RPMI8226 (cell line): ENCODE measurements around the gene RAET1E.
"Not testable (repeated sequence)": the region's sequence is repeated elsewhere in the genome, so short reads cannot be mapped to it uniquely, and the experiment has no call there.

Experiments used
- DNase-seq: peaks from one replicate; pipeline ENCODE4 v3.0.0-alpha.2; 2015

RAET1E gene

DNA sequence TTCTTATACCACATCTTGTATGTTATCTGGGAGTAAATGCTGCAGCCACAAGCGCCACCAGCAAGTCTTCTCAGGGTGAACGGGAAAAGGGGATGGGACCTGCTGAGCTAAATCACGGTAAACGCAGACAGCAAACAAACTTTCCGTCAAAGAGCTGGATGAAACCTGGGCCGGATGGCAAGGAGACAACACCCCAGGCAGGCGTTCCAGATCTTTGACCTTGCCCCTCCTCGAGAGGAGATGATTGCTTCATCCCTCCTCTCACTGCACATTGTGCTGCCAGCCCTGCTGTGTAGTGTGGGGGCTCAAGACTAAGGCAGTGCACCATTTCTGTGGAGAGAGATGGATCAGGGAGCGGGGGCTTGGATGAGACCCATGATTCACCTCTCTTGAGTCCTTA is 9.8 kb downstream of the RAET1E start:
- DNase-seq: no peak

DNA sequence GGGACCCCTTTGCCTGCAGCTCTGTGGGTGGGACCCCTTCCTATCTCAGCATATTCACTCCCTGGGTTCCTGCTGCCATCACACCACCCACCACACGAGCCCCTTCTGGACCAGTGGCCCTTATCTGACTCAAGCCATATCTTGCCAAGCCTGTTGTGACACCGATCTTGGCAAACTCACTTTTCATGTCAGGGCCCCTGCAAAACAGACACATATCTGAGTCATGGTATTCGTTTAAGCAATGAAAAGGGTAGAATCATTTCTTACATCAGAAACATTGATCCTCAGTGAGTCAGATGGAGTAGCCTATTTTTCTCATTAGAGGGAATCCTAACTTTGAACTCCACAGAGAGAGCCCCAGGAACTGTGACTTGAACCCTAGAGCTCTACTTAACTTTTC is 10.6 kb downstream of the RAET1E start:
- no peak for DNase-seq

DNA sequence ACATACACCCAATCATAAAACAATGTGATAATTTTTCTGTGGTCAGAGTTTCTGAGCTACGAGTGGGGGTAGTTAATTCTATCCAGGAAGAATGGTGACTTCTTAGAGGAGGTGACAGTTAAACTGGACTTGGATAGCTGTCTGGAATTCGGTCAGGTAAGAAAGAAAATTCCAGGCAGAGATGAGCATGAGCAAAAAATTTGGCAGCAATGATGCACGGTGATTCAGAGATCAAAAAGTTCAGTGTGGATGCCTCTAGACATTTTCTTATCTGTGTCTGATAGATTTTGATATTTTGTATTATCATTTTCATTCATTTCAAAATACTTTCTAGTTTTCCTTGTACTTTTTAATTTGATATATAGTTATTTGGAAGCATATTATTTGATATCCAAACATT is 12.0 kb downstream of the RAET1E start:
- DNase-seq: no peak

DNA sequence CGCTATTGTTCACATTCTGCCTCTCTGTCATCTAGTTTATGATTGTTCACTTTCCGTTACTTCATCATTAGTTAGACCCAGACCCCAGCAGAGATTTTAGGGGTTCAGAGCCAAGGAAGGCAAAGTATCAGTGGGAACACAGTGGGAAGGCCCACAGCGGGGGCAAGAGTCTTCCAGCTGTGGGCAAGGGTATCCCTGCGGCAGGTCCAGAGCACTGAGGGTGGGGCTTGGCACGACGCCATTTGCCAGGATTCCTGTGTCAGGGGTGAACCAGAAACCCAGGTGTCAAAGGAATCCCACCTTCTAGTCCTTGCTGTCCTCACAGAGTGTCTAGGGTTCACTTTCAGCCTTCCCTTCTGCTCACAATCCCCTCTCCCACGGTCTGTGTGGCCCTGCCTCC is 13.3 kb downstream of the RAET1E start:
- DNase-seq: no peak

DNA sequence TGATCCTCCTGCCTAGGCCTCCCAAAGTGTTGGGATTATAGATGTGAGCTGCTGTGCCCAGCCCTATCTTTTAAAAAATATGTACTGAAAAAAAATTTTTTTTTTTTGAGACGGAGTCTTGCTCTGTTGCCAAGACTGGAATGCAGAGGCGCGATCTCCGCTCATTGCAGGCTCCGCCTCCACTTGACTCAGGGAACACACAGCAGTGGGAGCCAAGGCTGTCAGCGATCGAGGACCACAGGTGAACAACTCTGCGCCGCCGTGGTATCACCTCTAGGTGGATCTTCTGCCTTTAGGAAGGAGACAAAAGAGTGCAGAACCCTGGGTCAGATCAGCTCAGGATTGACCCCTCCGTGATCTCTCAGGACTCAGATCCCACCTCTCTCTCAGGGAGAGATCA is 13.7 kb downstream of the RAET1E start:
- no peak for DNase-seq

DNA sequence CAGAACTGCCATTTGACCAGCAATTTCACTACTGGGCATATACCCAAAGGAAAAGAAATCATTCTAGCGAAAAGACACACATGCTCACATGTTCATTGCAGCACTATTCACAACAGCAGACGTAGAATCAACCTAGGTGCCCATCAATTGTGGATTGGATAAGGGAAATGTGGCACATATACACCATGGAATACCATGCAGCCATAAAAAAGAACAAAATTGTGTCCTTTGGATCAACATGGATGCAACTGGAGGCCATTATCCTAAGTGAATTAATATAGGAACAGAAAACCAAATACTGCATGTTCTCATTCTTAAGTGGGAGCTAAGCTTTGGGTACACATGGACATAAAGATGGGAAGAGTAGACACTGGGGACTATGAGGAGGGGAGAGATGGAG is 16.1 kb downstream of the RAET1E start:
- no peak for DNase-seq

DNA sequence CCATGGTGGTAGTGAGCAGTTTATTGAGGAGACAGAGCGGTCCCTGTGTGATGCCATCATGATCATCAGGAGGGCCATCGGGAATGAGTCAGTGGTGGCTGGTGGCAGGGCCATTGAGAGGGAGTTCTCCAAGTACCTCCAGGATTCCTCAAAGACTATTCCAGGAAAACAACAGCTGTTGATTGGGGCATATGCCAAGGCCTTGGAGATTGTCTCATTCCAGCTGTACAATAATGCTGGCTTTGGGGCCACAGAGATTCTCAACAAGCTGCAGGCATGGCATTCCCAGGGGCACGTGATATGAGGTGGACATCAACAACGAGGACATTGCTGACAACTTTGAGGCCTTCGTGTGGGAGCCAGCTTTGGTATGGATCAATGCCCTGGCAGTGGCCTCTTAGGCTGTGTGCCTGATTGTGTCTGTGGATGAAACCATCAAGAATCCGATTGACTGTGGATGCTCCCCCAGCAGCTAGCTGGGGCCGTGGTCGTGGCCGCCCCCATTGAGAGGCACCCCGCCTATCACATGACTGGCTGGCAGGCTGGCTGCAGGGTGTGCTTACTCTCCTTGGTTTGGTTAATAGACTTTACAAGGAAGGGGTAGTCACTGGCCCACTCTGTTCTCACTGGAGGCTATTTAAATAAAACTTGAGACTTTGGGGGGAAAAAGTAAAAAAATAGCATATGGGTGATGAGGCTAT is 16.7 kb downstream of the RAET1E start:
- DNase-seq: no peak

DNA sequence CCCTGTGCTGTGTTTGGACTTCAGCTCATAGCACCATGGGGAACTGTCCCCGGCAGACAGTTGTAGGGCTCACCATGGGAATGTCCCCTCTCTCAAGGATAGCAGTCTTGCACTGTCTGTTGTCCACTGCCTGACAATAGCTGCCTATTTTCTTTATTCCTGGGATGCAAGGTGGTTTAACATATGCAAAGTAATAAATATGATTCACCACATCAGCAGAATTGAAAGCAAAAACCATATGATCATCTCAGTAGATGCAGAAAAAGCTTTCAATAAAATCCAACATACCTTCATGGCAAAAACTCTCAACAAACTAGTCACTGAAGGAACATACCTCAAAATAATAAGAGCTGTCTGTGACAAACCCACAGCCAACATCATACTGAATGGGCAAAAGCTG is 20.3 kb downstream of the RAET1E start:
- DNase-seq: no peak

DNA sequence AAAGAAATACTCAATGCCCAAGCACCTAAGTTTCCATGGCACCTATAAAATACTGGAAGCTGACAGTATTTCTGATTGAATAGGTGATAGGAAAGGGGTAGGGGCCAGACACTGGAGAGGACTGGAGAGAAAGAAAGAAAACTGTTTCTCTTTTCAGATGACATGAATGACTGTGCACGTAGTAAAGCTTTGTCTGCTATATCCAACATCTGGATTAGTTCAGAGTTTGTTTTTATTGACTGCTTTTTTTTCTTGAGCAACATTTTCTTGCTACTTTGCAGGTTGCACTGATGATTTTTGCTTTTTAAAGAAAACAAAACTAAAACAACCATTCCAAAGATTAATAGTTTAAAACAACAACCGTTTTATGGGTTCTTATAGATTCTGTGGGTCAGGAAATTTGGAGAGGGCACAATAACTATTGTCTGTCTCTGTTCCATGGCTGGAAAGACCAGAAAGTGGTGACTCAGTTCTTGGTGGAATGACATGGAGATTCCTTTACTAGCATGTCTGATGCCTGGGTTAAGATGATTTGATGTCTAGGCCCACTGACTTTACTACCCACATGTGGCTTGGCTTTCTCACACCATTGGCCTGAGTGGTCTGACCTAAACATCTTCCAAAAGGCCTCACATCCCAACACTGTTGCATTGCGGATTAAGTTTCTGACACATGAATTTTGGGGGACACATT is 21.5 kb downstream of the RAET1E start:
- no peak for DNase-seq

DNA sequence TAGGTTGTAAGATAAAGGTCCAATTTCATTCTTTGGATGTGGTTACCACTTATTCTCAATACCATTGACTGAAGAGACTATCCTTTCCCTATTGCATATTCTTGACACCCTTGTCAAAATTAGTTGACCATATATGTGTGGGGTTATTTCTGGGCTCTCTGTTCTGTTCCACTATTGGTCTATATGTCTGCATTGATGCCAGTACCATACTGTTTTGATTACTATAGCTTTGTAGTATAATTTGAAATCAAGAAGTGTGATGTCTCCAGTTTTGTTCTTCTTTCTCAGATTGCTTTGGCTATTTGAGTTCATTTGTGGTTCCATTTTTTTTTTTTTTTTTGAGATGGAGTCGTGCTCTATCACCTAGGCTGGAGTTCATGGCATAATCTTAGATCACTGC is 25.7 kb downstream of the RAET1E start:
- no peak for DNase-seq

DNA sequence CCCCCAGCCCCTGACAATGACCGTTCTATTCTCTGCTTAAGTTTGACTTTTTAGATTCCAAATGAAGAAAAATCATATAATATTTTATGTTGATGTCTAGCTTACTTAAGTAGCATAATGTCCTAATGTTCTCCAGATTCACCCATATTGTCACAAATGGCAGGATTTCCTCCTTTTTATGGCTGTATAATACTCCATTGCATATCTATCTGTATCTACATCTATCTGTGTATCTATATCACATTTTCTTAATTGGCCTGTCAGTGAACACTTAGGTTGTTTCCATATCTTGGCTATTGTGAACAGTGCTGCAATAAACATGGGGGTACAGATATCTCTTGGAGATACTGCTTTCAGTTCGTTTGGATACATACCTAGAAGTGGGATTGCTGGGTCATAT is 26.7 kb downstream of the RAET1E start:
- no peak for DNase-seq

DNA sequence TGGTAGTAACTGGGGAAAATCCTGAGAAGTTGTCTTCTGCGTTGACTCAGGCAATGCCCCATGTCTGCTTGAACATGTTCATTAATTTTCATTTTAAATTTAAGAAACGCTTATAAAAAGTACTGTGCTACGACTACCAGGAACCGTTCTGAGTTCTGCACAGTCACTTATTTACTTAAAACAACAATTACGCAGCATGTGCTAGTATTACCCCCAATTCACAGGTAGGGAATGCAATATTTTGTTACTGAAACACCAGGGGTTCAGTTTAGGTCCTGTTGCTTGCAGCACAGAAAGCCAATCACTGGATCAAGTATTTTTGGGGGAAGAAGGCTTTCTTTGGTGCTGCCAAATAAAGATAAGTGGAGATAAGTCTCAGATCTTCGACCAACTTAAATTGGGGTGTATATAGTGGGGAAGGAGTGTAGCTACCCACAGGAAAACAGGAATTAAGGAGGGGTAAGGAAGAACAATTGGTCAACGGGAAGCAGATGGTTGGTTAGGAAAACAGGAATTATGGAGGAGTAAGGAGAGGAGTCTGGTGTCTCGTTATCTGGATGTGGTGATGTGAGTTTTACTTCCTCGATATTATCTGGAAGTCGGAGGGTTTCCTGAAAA is 28.5 kb downstream of the RAET1E start:
- no peak for DNase-seq

DNA sequence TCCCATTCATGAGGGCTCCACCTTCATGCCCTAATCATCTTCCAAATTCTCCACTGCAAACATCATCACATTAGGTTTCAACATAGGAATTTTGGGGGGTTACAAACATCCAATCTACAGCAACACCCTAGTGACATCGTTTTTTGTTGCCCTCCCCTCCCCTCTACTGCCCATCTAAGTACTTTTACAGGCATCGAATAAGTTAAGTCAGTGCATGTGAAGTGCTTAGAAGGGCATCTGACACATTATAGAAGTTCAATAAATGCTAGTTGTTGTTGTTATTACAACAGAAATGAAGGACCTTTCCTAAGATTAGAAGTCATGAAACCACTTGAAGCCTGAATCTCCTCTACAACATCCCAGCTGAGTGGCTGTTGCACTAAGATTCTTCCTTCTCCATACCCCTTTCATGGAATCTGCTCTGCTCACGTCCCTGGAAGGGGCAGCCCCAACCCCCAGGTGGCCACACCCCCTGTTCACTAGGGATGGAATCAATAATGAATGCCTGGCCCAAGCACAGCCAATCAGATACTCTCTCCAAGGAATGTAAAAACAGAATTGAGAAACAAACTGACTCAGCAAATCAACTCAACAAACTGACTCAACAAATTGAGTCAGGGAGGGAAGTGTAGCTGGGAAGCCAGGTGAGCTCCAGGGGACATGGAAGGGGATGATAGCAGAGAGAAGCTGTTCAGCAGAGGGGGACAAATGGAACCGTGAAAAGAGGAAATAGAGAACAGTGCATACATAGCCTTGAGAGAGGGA is 29.9 kb downstream of the RAET1E start:
- peak; percentile 29 for DNase-seq

DNA sequence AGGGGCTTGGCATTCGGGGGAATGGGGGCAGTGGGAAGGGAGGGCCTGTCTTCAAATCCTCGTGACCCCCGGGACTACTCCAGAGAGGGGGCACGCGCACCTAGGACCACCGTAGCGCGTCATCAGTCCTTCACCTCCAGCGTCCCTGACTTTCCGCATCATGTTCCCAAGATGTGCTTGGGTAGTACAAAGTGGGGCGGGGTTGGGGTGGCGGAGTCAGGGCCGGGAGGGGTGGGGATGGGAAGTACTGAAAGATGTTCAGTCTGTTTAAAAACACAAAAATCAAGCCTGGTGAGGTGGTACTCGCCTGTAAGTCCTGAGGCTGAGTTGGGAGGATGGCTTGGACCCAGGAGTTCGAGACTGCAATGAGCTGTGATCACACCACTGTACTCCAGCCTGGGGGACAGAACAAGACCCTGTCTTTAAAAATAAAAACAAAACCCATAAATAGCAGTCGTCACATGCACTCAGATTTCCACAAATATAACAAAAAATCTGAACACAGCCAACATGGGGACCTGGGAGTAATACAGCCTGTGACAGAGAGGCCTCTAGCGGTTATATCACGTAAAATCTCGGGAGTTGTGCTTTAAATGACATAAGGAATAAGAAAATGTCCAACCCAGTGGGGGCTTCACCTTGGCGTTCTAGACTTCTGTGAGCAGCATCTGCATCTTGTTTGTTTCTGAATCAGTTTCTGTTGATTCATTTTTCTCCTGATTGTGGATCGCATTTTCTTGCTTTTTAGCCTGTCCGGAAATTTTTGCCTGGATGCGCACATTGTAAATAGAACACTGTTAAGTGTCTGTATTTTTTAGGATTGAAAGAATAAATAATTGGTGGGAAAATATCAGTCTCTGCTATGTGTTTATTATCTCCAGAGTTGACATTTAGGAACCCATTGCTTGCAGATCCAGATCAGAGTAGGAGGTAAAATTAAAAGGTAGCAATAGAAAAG is 33.1 kb downstream of the RAET1E start:
- DNase-seq: peak; percentile 61

DNA sequence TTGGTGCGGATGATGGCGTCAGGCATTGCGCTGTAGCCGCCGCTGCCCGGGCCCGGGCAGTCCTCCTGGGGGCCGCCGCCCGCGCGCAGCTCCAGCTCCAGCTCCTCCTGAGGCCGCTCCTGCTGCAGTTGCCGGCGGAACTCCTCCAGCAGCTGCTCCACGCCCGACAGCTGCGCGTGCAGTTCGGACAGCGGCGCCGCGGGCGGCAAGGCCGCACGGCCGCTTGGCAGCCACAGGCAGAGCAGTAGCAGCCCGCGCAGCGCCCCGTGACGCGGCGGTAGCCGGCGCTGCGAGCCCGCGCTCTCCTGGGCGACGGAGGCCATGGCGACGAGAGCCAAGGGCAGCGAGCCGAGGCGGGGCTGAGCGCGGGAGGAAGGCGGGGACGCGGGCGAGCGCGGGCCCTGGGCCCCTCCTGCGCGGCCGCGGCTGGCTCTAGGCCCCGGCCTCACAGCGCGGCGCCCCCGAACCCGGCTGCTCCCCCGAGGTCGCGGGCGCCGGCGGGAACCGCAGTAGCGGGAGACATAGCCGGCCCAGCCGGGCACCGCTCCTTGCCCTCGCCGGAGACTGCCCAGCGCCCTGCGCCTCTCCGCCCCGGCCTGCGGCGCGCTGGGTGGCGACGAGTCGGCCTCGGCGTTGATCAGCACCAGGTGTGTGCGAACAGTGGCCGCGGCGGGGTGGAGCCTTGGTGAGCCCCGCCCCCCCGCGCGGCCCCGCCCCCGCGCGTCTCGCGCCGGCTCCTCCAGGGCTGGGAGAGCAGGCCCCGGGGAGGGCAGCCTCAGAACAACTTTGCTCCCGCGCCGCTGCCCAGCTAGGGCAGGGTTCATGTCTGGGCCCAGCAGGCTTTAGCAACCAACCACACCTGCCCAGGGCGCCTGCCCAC is 34.0 kb downstream of the RAET1E start, which contains the start of gene LRP11:
Gene LRP11, minus strand, starts transcription at position 662 of the 880 bp plus-strand sequence. Its CDS starts 339 bp downstream, at position 323.
- peak; percentile 87 for DNase-seq

DNA sequence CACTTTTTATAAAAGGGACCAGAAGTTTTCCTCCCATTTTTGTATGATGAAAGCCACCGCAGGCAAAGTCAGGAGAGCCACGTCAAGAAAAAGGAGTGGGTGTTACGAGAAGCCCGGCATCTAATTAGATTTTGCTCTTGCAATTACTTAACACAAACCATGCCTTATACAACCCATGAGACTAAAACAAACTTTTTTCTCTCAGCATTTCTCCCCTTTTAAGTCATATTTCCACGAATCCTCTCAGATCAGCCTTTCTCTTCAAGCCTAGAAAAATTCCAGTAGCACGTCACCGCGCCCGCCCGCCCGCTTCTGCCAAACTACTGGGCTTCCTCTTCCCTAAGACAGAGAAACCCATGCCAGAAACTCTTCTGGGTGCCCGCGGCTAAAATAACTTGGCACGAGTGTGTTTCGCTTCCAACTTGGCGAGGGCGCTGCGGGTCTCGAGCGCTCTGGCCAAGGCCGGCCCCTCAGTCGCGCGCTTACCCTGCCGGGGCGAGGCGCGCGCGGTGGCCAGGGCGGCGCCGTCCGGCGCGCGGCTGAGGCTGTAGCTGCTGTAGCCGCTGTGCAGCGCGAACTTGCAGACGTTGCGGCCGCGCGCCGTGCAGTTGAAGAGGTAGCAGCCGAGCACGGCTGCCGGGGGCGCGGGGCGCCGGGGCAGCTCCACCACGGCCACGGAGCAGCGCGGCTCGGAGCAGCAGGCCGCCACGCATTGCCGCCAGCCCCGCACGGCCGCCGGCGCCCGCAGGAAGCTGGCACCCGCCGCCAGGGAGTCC is 34.8 kb downstream of the RAET1E start:
- peak; percentile 77 for DNase-seq

DNA sequence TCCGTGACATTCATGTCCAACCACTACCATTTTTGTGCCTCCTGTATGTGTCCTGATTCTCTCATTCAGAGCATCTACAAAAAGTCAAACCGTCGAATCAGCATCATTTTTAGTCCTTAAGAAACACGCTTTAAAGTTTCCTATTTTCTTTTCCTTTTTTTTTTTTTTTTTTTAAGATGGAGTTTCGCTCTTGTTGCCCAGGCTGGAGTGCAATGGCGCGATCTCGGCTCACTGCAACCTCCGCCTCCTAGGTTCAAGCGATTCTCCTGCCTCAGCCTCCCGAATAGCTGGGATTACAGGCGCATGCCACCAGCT is 35.5 kb downstream of the RAET1E start:
- DNase-seq: not testable (repeated sequence)

DNA sequence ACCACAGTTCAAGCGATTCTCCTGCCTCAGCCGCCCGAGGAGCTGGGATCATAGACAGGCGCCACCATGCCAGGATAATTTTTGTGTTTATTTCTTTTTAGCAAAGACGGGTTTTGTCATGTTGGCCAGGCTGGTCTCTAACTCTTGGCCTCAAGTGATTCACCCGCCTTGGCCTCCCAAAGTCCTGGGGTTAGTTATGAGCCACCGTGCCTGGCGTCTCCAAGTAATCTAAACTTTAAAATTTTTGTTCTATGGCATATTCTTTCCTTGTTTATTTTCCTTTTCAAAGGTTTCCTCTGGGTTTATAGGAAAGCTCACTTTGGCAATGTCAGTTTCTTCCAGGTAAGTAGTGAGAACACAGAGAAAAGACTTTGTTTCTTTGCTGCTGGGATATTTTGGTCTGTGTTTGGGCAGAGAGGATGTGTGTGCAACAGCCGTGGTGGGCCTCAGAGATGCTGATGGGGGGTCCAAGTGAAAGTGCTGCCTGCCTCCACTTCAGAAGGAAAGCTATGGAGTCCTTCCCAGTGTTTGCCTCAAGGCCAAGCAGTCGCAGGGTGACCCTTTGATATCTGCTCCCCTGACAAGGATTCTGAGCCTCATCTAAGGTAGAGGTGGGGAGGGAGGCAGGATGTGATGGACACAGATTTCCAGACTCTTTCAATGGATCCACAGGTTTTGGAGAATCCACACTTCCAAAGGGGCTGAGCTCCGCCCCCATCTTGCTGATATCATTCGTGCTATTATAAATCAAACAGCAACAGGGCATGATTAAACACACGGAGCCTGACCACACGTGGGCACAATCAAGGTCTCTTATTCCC is 36.1 kb downstream of the RAET1E start:
- no peak for DNase-seq

DNA sequence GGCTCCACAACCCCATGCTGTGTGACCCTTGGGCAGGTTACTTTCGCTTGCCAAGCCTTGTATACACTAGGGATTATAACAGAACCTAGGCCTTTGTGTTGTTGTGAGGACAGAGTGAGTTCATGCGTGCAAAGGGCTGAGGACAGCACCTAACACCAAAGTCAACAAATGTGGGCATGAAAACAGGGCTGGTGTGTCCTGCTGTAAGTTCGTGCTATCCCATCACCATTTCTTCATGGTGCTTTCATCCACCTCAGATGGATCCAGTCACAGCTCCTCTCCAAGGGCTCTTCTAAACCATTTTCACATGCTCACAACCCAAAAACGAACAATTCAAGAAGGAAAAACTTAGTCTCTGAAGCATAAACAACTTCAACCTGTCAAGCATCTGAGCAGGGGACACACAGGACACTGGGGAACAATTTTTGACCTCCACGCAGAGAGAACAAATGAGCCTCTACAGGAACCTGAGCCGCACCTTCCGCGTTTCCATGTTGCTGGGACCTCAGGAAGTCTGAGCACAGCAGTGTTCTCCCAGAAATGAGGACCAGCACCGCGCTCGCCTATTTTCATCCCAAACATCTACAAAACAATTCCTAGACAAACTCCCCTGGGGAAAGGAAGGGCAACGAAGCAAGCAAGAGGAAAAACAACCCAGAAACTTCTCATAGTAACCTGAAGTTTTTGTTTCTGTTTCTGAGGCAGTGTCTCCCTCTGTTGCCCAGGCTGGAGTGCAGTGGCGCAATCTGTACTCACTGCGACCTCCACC is 36.9 kb downstream of the RAET1E start:
- no peak for DNase-seq
